HG03139 (cell line): Measurements from ENCODE around the gene EEF1AKMT3.
"Not testable (repeated sequence)": the region's sequence is repeated elsewhere in the genome, so short reads cannot be mapped to it uniquely, and the experiment has no call there.

ENCODE experiments used
- ATAC-seq: cut with Tn5 transposase; IDR thresholded peaks from one replicate; pipeline ENCODE4 v1.9.1; 2021; ENCODE audit not compliant: unreplicated experiment

EEF1AKMT3 gene

GRCh38 chr12:57816001-57816854 is 43.8 kb downstream of the EEF1AKMT3 start:
- ATAC-seq, result no peak

- no peak for ATAC-seq
Observed at GRCh38 chr12:57816855-57817151, 44.4 kb downstream of the EEF1AKMT3 start.

GRCh38 chr12:57817261-57817989 is 45.0 kb downstream of the EEF1AKMT3 start:
- no peak for ATAC-seq

GRCh38 chr12:57817990-57818331 is 45.5 kb downstream of the EEF1AKMT3 start:
- not testable (repeated sequence) for ATAC-seq

- not testable (repeated sequence) for ATAC-seq
Observed at GRCh38 chr12:57820119-57820518, 47.7 kb downstream of the EEF1AKMT3 start.

- ATAC-seq, result not testable (repeated sequence)
Observed at GRCh38 chr12:57821015-57821414, 48.6 kb downstream of the EEF1AKMT3 start.

- ATAC-seq, result no peak
Observed at GRCh38 chr12:57821474-57822214, 49.2 kb downstream of the EEF1AKMT3 start.

- ATAC-seq, result no peak
Observed at GRCh38 chr12:57822392-57823130, 50.1 kb downstream of the EEF1AKMT3 start.

GRCh38 chr12:57823131-57823907 is 50.9 kb downstream of the EEF1AKMT3 start:
- no peak for ATAC-seq

- no peak for ATAC-seq
Observed at GRCh38 chr12:57823908-57824640, 51.7 kb downstream of the EEF1AKMT3 start.

- no peak for ATAC-seq
Observed at GRCh38 chr12:57825451-57825850, 53.0 kb downstream of the EEF1AKMT3 start.

- ATAC-seq, result no peak
Observed at GRCh38 chr12:57826400-57826799, 54.0 kb downstream of the EEF1AKMT3 start.

GRCh38 chr12:57826966-57827365 is 54.6 kb downstream of the EEF1AKMT3 start:
- no peak for ATAC-seq

GRCh38 chr12:57829025-57829777 is 56.8 kb downstream of the EEF1AKMT3 start:
- no peak for ATAC-seq

GRCh38 chr12:57830393-57830792 is 58.0 kb downstream of the EEF1AKMT3 start:
- no peak for ATAC-seq
